Duodenal mucosa (tissue), 2 donors: Measurements from ENCODE around the gene CPEB4.

Experiments used
- H3K27ac ChIP-seq: one replicate; pipeline ENCODE4 v1.7.0; 2013; ENCODE audit warnings: low read depth, low read length
- H3K27me3 ChIP-seq, 2 donors: one replicate each; pipeline ENCODE4 v1.7.0; 2013; ENCODE audit warnings: low read length in 2 of 2, control low read depth in 1 of 2; ENCODE audit not compliant: insufficient read depth in 2 of 2, control insufficient read depth in 1 of 2
- H3K36me3 ChIP-seq, 2 donors: one replicate each; pipeline ENCODE4 v1.7.0; 2013; ENCODE audit warnings: low read length in 2 of 2, control low read depth in 1 of 2; ENCODE audit not compliant: insufficient read depth in 2 of 2, control insufficient read depth in 1 of 2
- H3K4me1 ChIP-seq, 2 donors: one replicate each; pipeline ENCODE4 v1.7.0; 2013; ENCODE audit warnings: low read length in 2 of 2, control low read depth in 1 of 2; ENCODE audit not compliant: insufficient read depth in 2 of 2, control insufficient read depth in 1 of 2
- H3K4me3 ChIP-seq, 2 donors: one replicate each; pipeline ENCODE4 v1.7.0; 2013; ENCODE audit warnings: low read length in 2 of 2, low read depth in 1 of 2
- H3K9ac ChIP-seq, 2 donors: one replicate each; pipeline ENCODE4 v1.7.0; 2013; ENCODE audit warnings: low read length in 2 of 2, low read depth in 1 of 2
- H3K9me3 ChIP-seq, 2 donors: one replicate each; pipeline ENCODE4 v1.7.0; 2013; ENCODE audit warnings: low read length in 2 of 2, control low read depth in 1 of 2; ENCODE audit not compliant: control insufficient read depth in 1 of 2

The CPEB4 gene

DNA sequence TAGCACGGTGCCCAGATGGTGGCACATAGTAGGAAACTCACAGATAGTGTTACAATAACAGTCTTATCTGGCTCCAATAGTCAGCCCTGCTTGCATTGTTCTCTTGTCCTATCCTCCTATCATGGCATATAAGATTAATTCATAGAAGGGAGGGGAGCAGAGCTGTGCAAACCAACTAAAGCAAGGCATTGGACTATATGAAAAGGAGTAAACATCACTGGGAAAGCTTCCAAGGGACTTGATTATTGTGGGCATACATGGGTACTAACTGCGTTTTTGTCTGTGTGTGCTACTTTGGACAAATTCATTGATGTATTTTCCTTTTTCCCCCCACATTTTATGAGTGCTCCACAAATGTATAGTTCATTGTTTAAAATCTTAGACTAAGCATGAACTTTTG is 57.0 kb downstream of the CPEB4 start:
- H3K27ac ChIP-seq = no peak overlapping the region
- no peaks in the 10 kb centered on the region for H3K27me3 ChIP-seq
- no peak overlapping the region for H3K4me3 ChIP-seq
- no peaks in the 10 kb centered on the region for H3K9me3 ChIP-seq
- peaks cover 27 to 28% of the 10 kb centered on the region in 2 donors for H3K36me3 ChIP-seq
- H3K9ac ChIP-seq = no peak overlapping the region
- H3K4me1 ChIP-seq = peaks cover 16 to 32% of the 10 kb centered on the region in 2 donors

DNA sequence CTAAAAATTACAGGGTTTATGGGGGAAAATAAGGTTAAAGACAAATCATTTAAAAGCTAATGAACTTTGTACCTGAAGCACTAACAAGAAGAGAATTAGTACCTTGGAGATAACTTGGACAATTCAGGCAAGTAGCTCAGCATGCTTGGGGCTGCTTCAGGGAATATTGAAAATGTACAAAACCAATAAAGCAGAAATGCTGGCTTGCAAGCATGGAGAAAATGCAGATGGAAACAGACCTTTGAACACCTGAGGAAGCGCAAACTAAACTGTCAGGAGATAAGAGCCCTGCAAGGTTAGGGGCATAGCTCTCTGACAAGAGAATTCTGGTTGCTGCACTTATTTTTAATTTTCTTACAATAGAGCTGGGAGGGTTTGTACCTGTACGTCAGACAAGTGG is 58.2 kb downstream of the CPEB4 start:
- Histone ChIP-seq H3K36me3 (peaks cover 33 to 37% of the 10 kb centered on the region in 2 donors), H3K27ac (no peak overlapping the region)

GRCh38 chr5:173950829-173951228 is 62.7 kb downstream of the CPEB4 start:
- Histone ChIP-seq H3K27me3 (no peaks in the 10 kb centered on the region), H3K27ac (no peak overlapping the region), H3K36me3 (peaks cover 48 to 67% of the 10 kb centered on the region in 2 donors), H3K4me3 (no peak overlapping the region), H3K9me3 (no peaks in the 10 kb centered on the region), H3K9ac (no peak overlapping the region), H3K4me1 (peaks cover 2 to 10% of the 10 kb centered on the region in 2 donors)

More for the DNA sequence above, 58.2 kb downstream of the CPEB4 start:
- Histone ChIP-seq H3K4me3 (no peak overlapping the region), H3K4me1 (peaks cover 16 to 27% of the 10 kb centered on the region in 2 donors), H3K9me3 (no peaks in the 10 kb centered on the region), H3K9ac (no peak overlapping the region), H3K27me3 (no peaks in the 10 kb centered on the region)

DNA sequence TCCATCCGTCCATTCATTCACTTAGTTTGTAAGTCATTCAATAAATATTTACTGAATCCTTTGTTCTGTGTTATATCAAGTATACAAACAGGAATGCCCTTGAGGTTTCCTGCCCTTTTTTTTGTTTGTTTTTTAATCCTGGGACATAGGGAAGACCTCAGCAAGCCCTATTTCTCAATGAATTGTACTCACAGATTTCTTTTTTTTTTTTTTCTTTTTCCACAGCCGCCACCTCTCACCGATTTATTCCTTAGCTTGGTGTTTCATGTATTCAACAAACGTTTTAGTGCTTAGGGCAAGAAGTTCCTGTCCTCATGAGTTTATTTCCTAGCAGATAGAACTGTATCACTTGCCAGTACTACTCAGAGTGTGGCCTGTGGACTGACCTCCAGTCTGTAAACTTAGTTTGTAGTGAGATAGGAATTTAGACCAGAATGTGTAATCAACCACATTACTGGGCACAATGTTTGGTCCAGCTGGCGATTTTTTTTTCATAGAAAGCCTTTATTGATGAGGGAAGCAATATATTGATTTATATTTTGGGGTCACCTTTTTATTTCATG is 65.5 kb downstream of the CPEB4 start:
- H3K27ac ChIP-seq = no peak overlapping the region
- H3K9me3 ChIP-seq = no peaks in the 10 kb centered on the region
- H3K4me3 ChIP-seq = no peak overlapping the region
- H3K36me3 ChIP-seq = peaks cover 29 to 55% of the 10 kb centered on the region in 2 donors
- no peak overlapping the region for H3K9ac ChIP-seq
- peaks cover 0 to 4% of the 10 kb centered on the region in 2 donors for H3K4me1 ChIP-seq
- no peaks in the 10 kb centered on the region for H3K27me3 ChIP-seq

GRCh38 chr5:173954671-173955521 is 66.7 kb downstream of the CPEB4 start:
- H3K9me3 ChIP-seq = no peaks in the 10 kb centered on the region
- H3K27me3 ChIP-seq = no peaks in the 10 kb centered on the region
- no peak overlapping the region for H3K9ac ChIP-seq
- no peak overlapping the region for H3K27ac ChIP-seq
- peaks cover 30 to 57% of the 10 kb centered on the region in 2 donors for H3K36me3 ChIP-seq
- peaks cover 0 to 4% of the 10 kb centered on the region in 2 donors for H3K4me1 ChIP-seq
- H3K4me3 ChIP-seq = no peak overlapping the region

DNA sequence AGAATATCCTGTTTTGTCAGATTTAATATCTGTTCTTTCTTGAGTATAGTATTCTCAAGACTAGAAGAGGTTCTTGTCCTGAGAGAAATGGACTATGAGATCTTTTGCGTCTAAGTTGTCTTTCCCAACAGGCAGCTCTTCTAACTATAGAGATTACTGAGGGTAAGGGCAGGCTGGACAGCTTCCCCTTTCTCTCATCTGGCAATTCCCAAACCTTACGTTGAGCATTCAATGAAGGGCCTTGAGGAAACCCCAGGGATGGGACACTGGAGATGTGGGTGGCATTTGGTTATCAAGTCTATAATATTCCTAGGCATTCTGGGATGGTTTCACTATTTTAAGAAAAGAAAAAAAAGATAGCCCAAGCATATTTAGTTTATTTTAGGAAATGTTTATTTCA is 72.8 kb downstream of the CPEB4 start:
- Histone ChIP-seq H3K9ac (no peak overlapping the region), H3K4me1 (no peaks in the 10 kb centered on the region), H3K27ac (no peak overlapping the region), H3K36me3 (peaks cover 7 to 8% of the 10 kb centered on the region in 2 donors), H3K27me3 (no peaks in the 10 kb centered on the region), H3K4me3 (no peak overlapping the region), H3K9me3 (no peaks in the 10 kb centered on the region)

DNA sequence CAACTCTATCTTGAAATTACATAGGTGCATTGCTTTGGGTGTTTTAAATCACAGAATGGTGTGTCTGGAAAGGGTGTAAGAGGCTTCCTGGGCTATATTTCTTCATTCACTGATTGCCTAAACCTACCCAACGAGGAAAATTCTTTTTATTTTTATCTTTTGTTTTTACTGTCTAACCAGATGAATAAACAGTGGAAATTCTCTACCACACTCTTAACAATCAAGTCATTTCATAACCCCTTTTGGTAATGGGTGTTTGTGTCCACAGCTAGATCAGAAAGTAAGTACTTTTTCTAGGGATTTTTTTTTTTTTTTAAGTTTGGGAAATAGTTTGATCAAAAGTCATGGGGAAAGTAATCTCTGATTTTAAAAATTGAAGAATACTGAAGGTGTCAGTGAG is 73.3 kb downstream of the CPEB4 start:
- Histone ChIP-seq H3K9me3 (no peaks in the 10 kb centered on the region), H3K9ac (no peak overlapping the region), H3K4me3 (no peak overlapping the region), H3K4me1 (no peaks in the 10 kb centered on the region), H3K36me3 (peaks cover 5 to 8% of the 10 kb centered on the region in 2 donors), H3K27ac (no peak overlapping the region), H3K27me3 (no peaks in the 10 kb centered on the region)

DNA sequence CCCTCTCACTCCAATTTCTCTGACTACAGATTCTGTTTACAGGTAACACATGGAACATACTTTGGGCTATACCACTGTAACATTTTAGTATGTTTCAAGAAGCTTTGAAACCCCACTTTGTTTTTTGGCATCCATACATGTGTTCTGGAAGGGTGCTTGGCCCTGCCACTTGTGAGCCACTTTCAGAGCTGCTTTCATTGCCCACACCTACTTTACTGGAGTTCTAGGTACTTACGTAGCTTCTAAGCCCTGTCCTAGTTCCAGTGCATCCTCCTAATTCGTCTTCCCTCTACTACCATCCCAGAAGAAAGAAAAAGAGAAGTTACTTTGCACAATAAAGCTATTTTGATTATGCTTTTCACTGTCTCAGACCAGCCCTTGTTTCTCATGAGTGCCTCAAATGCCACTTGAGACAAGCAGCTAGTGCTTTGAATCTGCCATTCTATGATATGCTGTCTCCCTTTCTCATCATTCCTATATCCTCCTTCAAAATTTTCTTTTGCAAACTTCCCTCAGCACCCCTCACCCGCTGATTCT is 74.4 kb downstream of the CPEB4 start:
- Histone ChIP-seq H3K36me3 (peaks cover 5 to 8% of the 10 kb centered on the region in 2 donors), H3K27ac (no peak overlapping the region), H3K27me3 (no peaks in the 10 kb centered on the region), H3K9ac (no peak overlapping the region), H3K9me3 (no peaks in the 10 kb centered on the region), H3K4me1 (no peaks in the 10 kb centered on the region), H3K4me3 (no peak overlapping the region)

DNA sequence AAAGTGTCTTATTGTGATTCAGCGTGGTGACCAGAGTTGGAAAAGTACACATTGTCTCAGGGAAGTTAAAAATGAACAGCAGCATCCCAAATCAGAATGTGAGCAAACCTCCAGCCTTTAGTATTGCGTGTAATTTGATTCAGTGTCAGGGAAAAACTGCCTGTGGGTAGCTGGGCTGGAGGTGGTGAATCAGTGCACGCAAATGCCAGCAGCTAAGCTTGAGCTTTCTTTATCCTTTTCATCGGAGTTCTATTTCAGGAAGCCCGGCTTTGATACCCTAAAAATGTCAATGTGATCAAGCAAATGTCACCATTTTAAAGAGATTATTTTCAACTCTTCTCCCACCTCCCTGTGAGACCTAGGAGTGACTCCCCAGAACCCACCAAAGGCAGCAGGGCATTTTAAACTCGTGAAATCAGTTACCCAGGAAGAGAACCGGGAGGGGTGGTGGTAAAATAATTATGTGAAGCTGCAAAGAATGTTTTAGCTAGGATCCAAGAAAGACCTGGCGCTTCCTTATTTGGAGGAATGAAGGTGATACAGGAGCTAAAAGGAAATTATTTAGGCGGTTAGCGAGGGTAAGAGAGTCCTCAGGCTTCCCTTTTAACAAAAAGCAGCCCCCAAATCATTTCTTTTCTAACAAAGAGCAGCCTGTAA is 75.2 kb downstream of the CPEB4 start:
- Histone ChIP-seq H3K36me3 (peaks cover 5 to 8% of the 10 kb centered on the region in 2 donors), H3K9me3 (no peaks in the 10 kb centered on the region), H3K4me3 (no peak overlapping the region), H3K4me1 (no peaks in the 10 kb centered on the region), H3K9ac (no peak overlapping the region), H3K27me3 (no peaks in the 10 kb centered on the region), H3K27ac (no peak overlapping the region)
